Measurements from ENCODE around the gene KLHL29. TPM values are rescaled to one million over a fixed set of nuclear protein-coding genes. Genes with fewer than 3 reads are reported as not detected.

The KLHL29 gene
- total and polyA plus RNA-seq, 4 donors = 0.29 to 2.3 (median 0.68) TPM

- no peaks in the 10 kb centered on the region for H3K36me3 ChIP-seq (ENCODE audit: control insufficient read depth in 4 of 4, insufficient read depth in 3 of 4, low read depth in 1 of 4, low read length in 3 of 4)
- H3K27ac ChIP-seq (ENCODE audit: low read depth in 1 of 2, low read length in 2 of 2) = no peak overlapping the region
- DNase-seq (ENCODE audit: low spot score) = no peak
- H3K4me1 ChIP-seq (ENCODE audit: control insufficient read depth in 4 of 4, insufficient read depth in 4 of 4, low read length in 3 of 4) = no peaks in the 10 kb centered on the region
- TF ChIP-seq SP1 (IDR thresholded peaks at IDR 0.05) (no peak), FOXA1 (IDR thresholded peaks at IDR 0.05) (no peak), HNF4A (conservative IDR thresholded peaks at IDR 0.05) (no peak), NR2F2 (IDR thresholded peaks at IDR 0.05) (no peak), ATF3 (IDR thresholded peaks at IDR 0.05) (no peak), RAD21 (IDR thresholded peaks at IDR 0.05) (no peak), EGR1 (IDR thresholded peaks at IDR 0.05; ENCODE audit: low read depth in 2 of 2) (no peak), ZBTB33 (IDR thresholded peaks at IDR 0.05) (no peak), JUND (IDR thresholded peaks at IDR 0.05) (no peak), GABPA (IDR thresholded peaks at IDR 0.05 in 1 of 2, conservative IDR thresholded peaks at IDR 0.05 in 1 of 2) (no peak), FOXA2 (IDR thresholded peaks at IDR 0.05) (no peak), MAX (IDR thresholded peaks at IDR 0.05) (no peak)
- H3K9ac ChIP-seq (ENCODE audit: low read depth in 1 of 2, low read length in 2 of 2) = no peak overlapping the region
- 87% methylated on average over 19 of the region's 19 CpGs for WGBS
- peaks cover 0 to 5% (median 0%) of the 10 kb centered on the region in 4 donors for H3K9me3 ChIP-seq (ENCODE audit: control insufficient read depth in 4 of 4, low read length in 3 of 4)
- H3K4me3 ChIP-seq (ENCODE audit: low read depth in 1 of 3, low read length in 3 of 3) = no peak overlapping the region
- H3K27me3 ChIP-seq (ENCODE audit: control insufficient read depth in 4 of 4, insufficient read depth in 4 of 4, low read length in 3 of 4) = no peaks in the 10 kb centered on the region
Observed at GRCh38 chr2:23655934-23656596, 271.1 kb downstream of the KLHL29 start.

GRCh38 chr2:23656597-23656973 lies 271.6 kb downstream of the KLHL29 start:
- H3K9ac ChIP-seq (ENCODE audit: low read depth in 1 of 2, low read length in 2 of 2) = no peak overlapping the region
- H3K27ac ChIP-seq (ENCODE audit: low read depth in 1 of 2, low read length in 2 of 2) = no peak overlapping the region
- no peak overlapping the region for H3K4me3 ChIP-seq (ENCODE audit: low read depth in 1 of 3, low read length in 3 of 3)
- peaks cover 0 to under 1% (median 0%) of the 10 kb centered on the region in 4 donors for H3K9me3 ChIP-seq (ENCODE audit: control insufficient read depth in 4 of 4, low read length in 3 of 4)
- no peaks in the 10 kb centered on the region for H3K36me3 ChIP-seq (ENCODE audit: control insufficient read depth in 4 of 4, insufficient read depth in 3 of 4, low read depth in 1 of 4, low read length in 3 of 4)
- DNase-seq (ENCODE audit: low spot score) = no peak
- H3K4me1 ChIP-seq (ENCODE audit: control insufficient read depth in 4 of 4, insufficient read depth in 4 of 4, low read length in 3 of 4) = no peaks in the 10 kb centered on the region
- TF ChIP-seq ATF3 (IDR thresholded peaks at IDR 0.05) = no peak
- TF ChIP-seq FOXA2 (IDR thresholded peaks at IDR 0.05) = no peak
- TF ChIP-seq ZBTB33 (IDR thresholded peaks at IDR 0.05) = no peak
- TF ChIP-seq TAF1 (conservative IDR thresholded peaks at IDR 0.05) = no peak
- no peak for TF ChIP-seq YY1 (IDR thresholded peaks at IDR 0.05)
- TF ChIP-seq CTCF (IDR thresholded peaks at IDR 0.05; ENCODE audit: low read depth, low read length, missing input control) = no peak
- no peak for TF ChIP-seq RXRA (IDR thresholded peaks at IDR 0.05)
- no peak for TF ChIP-seq EGR1 (IDR thresholded peaks at IDR 0.05; ENCODE audit: low read depth in 2 of 2)
- TF ChIP-seq MAX (IDR thresholded peaks at IDR 0.05) = no peak
- TF ChIP-seq REST (IDR thresholded peaks at IDR 0.05) = no peak
- TF ChIP-seq FOXA1 (IDR thresholded peaks at IDR 0.05) = no peak
- TF ChIP-seq NR2F2 (IDR thresholded peaks at IDR 0.05) = no peak
- TF ChIP-seq RAD21 (IDR thresholded peaks at IDR 0.05) = no peak
- no peak for TF ChIP-seq HNF4G (IDR thresholded peaks at IDR 0.05)
- no peaks in the 10 kb centered on the region for H3K27me3 ChIP-seq (ENCODE audit: control insufficient read depth in 4 of 4, insufficient read depth in 4 of 4, low read length in 3 of 4)
- WGBS = 66% methylated on average over 10 of the region's 10 CpGs

All from liver (tissue), 9 donors.